ENCODE measurements around the gene FBL. TPM values are rescaled to one million over a fixed set of nuclear protein-coding genes. Genes with fewer than 3 reads are reported as not detected.

Gene FBL
- total and polyA plus RNA-seq, 2 of the 4 experiments (the other 2 are of a cell fraction) = 259 to 446 TPM

GRCh38 chr19:39852882-39853281, 6.7 kb upstream of the FBL start:
- no peak overlapping the region for H2BK15ac ChIP-seq (ENCODE audit: low read depth, low read length)
- H3K4me3 ChIP-seq (ENCODE audit: insufficient read depth, low read depth, low read length) = no peak overlapping the region
- DNase-seq = no peak
- no peak overlapping the region for H3K4ac ChIP-seq (ENCODE audit: low read depth, low read length)
- no peak overlapping the region for H3K18ac ChIP-seq (ENCODE audit: low read depth, low read length)
- no peak overlapping the region for H3K27ac ChIP-seq (ENCODE audit: insufficient read depth, low read length)
- H3K27me3 ChIP-seq (ENCODE audit: control insufficient read depth, insufficient read depth, low read length) = no peaks in the 10 kb centered on the region; the same call in 1 of the 2 replicates
- H3K4me2 ChIP-seq (ENCODE audit: low read depth, low read length) = no peak overlapping the region
- no peak overlapping the region for H3K56ac ChIP-seq (ENCODE audit: extremely low read depth, insufficient read depth, low read length)
- intact Hi-C loops (cut with micrococcal nuclease) (no loop called here), dilution Hi-C loops (cut with HindIII; ENCODE audit: low sequenced_read_pairs, unreplicated experiment) (no loop called here), in situ Hi-C loops (cut with MboI; ENCODE audit: low sequenced_read_pairs) (no loop called here)
- CTCF ChIA-PET = no interaction called here
- no peak for ATAC-seq (ENCODE audit: low read depth)
- H3K79me1 ChIP-seq (ENCODE audit: low read depth in 1 of 2, low read length in 2 of 2) = no peaks in the 10 kb centered on the region
- H3K4me1 ChIP-seq (ENCODE audit: control insufficient read depth, insufficient read depth, low read length) = no peaks in the 10 kb centered on the region
- no peak overlapping the region for H4K8ac ChIP-seq (ENCODE audit: low read depth in 2 of 2, low read length in 2 of 2)
- POLR2A ChIA-PET (ENCODE audit: unreplicated experiment) = no interaction called here
- H3K9ac ChIP-seq (ENCODE audit: low read depth, low read length) = no peak overlapping the region
- no TSS peak for BruUV-seq (replicated peaks)
- no peak overlapping the region for H2AK9ac ChIP-seq (replicated peaks; ENCODE audit: low read depth, low read length, poor library complexity)
- 100% methylated on average over 1 of the region's 7 CpGs; no CpG with 5 or more reads in 1 of the 2 experiments for WGBS, 2 experiments (ENCODE audit: extremely low coverage in 2 of 2, insufficient read length in 1 of 2)
- H2BK5ac ChIP-seq (ENCODE audit: low read depth, low read length, poor library complexity, severe bottlenecking) = no peak overlapping the region
- H3K36me3 ChIP-seq (ENCODE audit: control insufficient read depth, insufficient read depth, low read length) = no peaks in the 10 kb centered on the region
- no peak overlapping the region for H3K23ac ChIP-seq (ENCODE audit: low read depth, low read length)
- no peak overlapping the region for H4K91ac ChIP-seq (ENCODE audit: insufficient read depth, low read depth, low read length)
- no peak overlapping the region for H2BK20ac ChIP-seq (ENCODE audit: low read depth, low read length)
- no peaks in the 10 kb centered on the region for H3K9me1 ChIP-seq (ENCODE audit: insufficient read depth, low read length)
- H4K20me1 ChIP-seq (ENCODE audit: insufficient read depth, low read length) = no peaks in the 10 kb centered on the region
- no peak overlapping the region for H4K5ac ChIP-seq (ENCODE audit: low read depth, low read length)
- H3K9me3 ChIP-seq (ENCODE audit: control insufficient read depth, insufficient read depth, low read length) = no peaks in the 10 kb centered on the region
- TF ChIP-seq MXI1 (IDR thresholded peaks at IDR 0.05; ENCODE audit: borderline replicate concordance, low read depth, low read length) = no peak
- no peak for TF ChIP-seq CTCF (conservative IDR thresholded peaks at IDR 0.05; ENCODE audit: low read depth, low read length)
- no peak for TF ChIP-seq FOS (IDR thresholded peaks at IDR 0.05; ENCODE audit: low read depth, low read length)
- no peak for TF ChIP-seq NFE2L2 (IDR thresholded peaks at IDR 0.05; ENCODE audit: low read depth, low read length)
- no peak for TF ChIP-seq SMC3 (IDR thresholded peaks at IDR 0.05; ENCODE audit: low read depth, low read length)
- TF ChIP-seq BHLHE40 (IDR thresholded peaks at IDR 0.05; ENCODE audit: low read depth, low read length) = no peak
- TF ChIP-seq POLR2A (IDR thresholded peaks at IDR 0.05; ENCODE audit: low read depth, low read length) = no peak
- H2BK120ac ChIP-seq (ENCODE audit: low read depth, low read length) = no peak overlapping the region
- H2AFZ ChIP-seq (replicated peaks; ENCODE audit: low read length, poor library complexity) = no peak overlapping the region
- no peak overlapping the region for H3K14ac ChIP-seq (replicated peaks; ENCODE audit: low read depth, low read length)
- no peak overlapping the region for H2AK5ac ChIP-seq (ENCODE audit: low read depth, low read length)
